H1 (cell line): ENCODE measurements around the gene MAGIX. TPM values are rescaled to one million over a fixed set of nuclear protein-coding genes. Genes with fewer than 3 reads are reported as not detected.

Experiments used
- CTBP2 ChIP-seq: IDR thresholded peaks from 2 replicates; pipeline ENCODE4 v1.7.0; 2011; ENCODE audit warnings: borderline replicate concordance, mild to moderate bottlenecking, moderate library complexity, mixed read lengths, low read length; ENCODE audit not compliant: insufficient read depth, insufficient read length
- NANOG ChIP-seq: IDR thresholded peaks from 2 replicates; pipeline ENCODE4 v1.6.1; 2011; ENCODE audit warnings: low read length, low read depth, mild to moderate bottlenecking, inconsistent platforms; ENCODE audit not compliant: insufficient read depth, poor library complexity, severe bottlenecking
- POLR2A ChIP-seq, 2 experiments: IDR thresholded peaks; 1 replicate in 1 of 2; 2 replicates in 1 of 2; pipeline ENCODE4 v1.6.1; 2011; ENCODE audit warnings: low read depth in 2 of 2, low read length in 2 of 2, mild to moderate bottlenecking in 2 of 2; ENCODE audit errors: control extremely low read depth in 1 of 2
- SRF ChIP-seq: IDR thresholded peaks from 2 replicates; pipeline ENCODE4 v1.6.1; 2011; ENCODE audit warnings: mild to moderate bottlenecking, low read depth, low read length, moderate library complexity
- TAF7 ChIP-seq: optimal IDR thresholded peaks from 2 replicates; pipeline ENCODE3; 2011; ENCODE audit warnings: low read depth, mild to moderate bottlenecking, inconsistent platforms, low read length, moderate library complexity, borderline replicate concordance
- polyA plus RNA-seq, 7 experiments: library from polyadenylated mRNA; depleted of rRNA in 3 of 7; stranded (reverse) in 5 of 7; unstranded in 2 of 7; fragments of >200 nt in 5 of 7; fragments of 200-250 nt in 2 of 7; gene quantifications; 1 replicate in 5 of 7; 2 replicates in 1 of 7; 4 replicates in 1 of 7; pipeline versions ENCODE4 v1.2.1 to v1.2.3, GENCODE V29; 2011 to 2013; ENCODE audit warnings: missing spikeins in 2 of 7, mixed read lengths in 2 of 7
- total RNA-seq: library from RNA; stranded (reverse); fragmentation: NEBNext Ultra II Directional; extraction: Animal tissue kit (Norgen Biotek cat#: 25700); gene quantifications from 2 replicates; pipeline ENCODE4 v1.2.1, GENCODE V29; 2021
- TF ChIP-seq, protein P1 (sequence below): IDR thresholded peaks from 2 replicates; pipeline ENCODE4 v1.6.1; 2012; ENCODE audit warnings: inconsistent platforms

Gene MAGIX
- total and polyA plus RNA-seq, 2 of the 8 experiments (the other 6 are each of a cell fraction or from before 2014, with no cell fraction given), result 0.37 to 1.1 TPM

DNA sequence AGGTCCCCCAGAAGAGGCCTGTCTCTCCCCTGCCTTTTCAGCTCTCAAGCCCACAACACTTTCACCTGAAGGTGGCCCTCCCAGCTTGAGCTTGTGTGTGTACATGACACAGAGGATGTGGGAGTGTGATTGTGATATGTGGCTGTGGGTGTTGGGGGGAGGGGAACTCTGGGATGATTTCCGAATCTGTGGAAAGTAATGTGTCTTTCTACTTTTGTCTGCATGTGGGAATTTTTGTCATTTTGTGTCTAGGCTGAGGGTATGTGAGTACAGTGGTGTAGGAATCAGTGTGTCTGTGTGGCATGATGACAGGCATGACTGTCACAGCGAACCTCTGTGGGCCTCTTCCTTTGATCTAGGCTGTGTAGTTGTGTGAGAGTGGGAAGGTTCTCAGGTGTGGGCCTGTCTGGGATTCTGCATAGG is 31.0 kb downstream of the MAGIX start (continued):
- TF ChIP-seq SRF (no peak), TAF7 (no peak), POLR2A (IDR thresholded peaks at IDR 0.05; ENCODE audit: control extremely low read depth in 1 of 2, low read depth in 2 of 2, low read length in 2 of 2) (no peak), NANOG (no peak), CTBP2 (no peak)
- TF ChIP-seq, protein P1, sequence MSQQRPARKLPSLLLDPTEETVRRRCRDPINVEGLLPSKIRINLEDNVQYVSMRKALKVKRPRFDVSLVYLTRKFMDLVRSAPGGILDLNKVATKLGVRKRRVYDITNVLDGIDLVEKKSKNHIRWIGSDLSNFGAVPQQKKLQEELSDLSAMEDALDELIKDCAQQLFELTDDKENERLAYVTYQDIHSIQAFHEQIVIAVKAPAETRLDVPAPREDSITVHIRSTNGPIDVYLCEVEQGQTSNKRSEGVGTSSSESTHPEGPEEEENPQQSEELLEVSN, result no peak
- TF ChIP-seq, all 59 proteins: peak for 0
